ENCODE results near the gene ZNF687. TPM values are rescaled to one million over a fixed set of nuclear protein-coding genes. Genes with fewer than 3 reads are reported as not detected.

The ZNF687 gene
- total RNA-seq, 1 donor from 2014 or later, result 25.4 TPM

DNA sequence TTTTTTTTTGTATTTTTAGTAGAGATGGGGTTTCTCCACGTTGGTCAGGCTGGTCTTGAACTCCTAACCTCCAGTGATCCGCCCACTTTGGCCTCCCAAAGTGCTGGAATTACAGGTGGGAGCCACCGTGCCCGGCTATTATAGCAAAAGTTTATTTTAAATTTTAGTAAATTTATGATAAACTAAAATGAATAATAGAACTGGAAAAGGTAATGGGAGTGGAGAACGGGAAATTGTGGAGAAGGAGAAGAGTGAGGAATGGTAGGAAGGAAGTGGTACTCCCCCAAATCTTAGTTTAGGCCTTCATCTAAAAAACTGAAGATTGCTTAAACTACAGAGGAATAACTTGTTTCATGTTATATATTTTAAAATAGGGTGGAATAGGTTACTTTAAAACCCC lies 52.7 kb downstream of the ZNF687 start:
- no peak overlapping the region for H3K4me3 Mint-ChIP-seq
- intact Hi-C loops (cut with micrococcal nuclease), result no loop called here
- H3K4me1 Mint-ChIP-seq, result peaks cover under 1% of the 10 kb centered on the region
- peaks cover under 1% of the 10 kb centered on the region for H3K36me3 Mint-ChIP-seq (ENCODE audit: low read depth)
- no peak overlapping the region for H3K27ac Mint-ChIP-seq
- no peaks in the 10 kb centered on the region for H3K9me3 Mint-ChIP-seq
- no peaks in the 10 kb centered on the region for H3K27me3 Mint-ChIP-seq
- DNase-seq, result no peak

DNA sequence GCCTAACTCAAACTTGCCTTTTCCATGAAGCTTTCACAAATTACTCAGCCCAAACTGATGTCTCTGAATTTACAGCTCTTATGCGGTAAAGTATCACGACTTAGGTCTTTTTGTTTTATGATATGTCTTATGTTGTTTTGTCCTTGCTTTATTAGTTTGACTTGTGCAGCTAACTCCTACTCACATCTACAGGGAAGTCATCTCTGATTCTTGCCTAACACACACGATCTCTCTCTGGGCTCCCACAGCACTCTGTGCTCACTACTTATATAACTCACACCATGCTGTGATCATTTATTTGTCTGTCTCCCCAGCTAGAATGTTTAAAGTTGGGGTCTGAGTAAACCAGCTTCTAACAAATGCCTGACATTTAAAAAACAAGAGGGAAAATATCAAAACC lies 54.5 kb downstream of the ZNF687 start:
- no peak overlapping the region for H3K27ac Mint-ChIP-seq
- DNase-seq, result no peak
- H3K4me1 Mint-ChIP-seq, result peaks cover 8% of the 10 kb centered on the region
- no peaks in the 10 kb centered on the region for H3K27me3 Mint-ChIP-seq
- H3K36me3 Mint-ChIP-seq (ENCODE audit: low read depth), result peaks cover 5% of the 10 kb centered on the region
- no peak overlapping the region for H3K4me3 Mint-ChIP-seq
- H3K9me3 Mint-ChIP-seq, result no peaks in the 10 kb centered on the region
- intact Hi-C loops (cut with micrococcal nuclease), result no loop called here

DNA sequence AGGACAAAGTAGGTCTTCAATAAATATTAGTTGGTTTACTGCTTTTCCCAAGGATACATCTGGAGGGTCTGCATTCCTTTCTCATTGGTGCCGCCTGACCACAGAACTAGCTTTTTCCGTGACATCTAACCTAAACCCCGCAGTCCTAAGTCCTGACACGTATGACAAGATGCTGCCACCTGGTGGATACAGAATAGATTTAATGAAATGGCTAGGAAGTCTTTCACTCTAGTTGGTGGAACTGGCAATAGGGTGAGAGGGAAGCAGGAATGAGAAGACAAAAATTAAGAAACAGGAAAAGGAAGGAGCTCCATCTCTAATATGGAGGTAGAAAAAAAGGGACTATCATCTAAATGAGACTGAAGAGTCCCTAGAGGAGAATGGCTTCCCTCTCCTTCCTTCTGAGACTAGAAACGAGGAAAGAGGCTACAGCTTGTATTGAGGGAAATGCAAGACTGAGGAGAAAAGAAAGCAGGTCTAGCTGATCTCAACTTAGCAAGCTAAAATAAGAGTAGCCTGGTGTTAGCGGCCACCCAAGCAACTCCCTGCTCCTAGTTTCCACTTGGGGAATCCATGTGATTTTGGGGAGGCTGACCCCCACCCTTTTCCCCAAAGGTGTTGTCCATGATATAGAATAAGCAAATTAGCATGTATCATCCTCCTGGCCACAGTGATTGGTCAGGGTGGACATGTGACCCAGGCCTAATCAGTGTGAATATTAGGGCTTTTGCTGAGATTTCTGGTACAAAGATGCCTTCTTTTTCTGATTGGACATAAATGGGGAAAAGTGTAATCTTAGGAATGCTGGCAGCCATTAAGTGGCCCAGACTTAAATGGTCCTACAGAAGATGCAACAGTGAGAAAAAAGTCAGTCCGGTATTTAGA lies 59.0 kb downstream of the ZNF687 start:
- peak overlapping the region; percentile 73 for H3K27ac Mint-ChIP-seq
- DNase-seq, result peak; percentile 88
- no peaks in the 10 kb centered on the region for H3K27me3 Mint-ChIP-seq
- H3K4me1 Mint-ChIP-seq, result peaks cover 26% of the 10 kb centered on the region
- intact Hi-C loops (cut with micrococcal nuclease), result loop anchor here (1.0 kb wide), 1 partner anchor 41 kb away; no protein-coding TSS in a partner anchor
- peaks cover 37% of the 10 kb centered on the region for H3K36me3 Mint-ChIP-seq (ENCODE audit: low read depth)
- no peak overlapping the region for H3K4me3 Mint-ChIP-seq
- H3K9me3 Mint-ChIP-seq, result no peaks in the 10 kb centered on the region

Other genes starting within 250 kb of the ZNF687 start
- 0.85 and 1.8 TPM in 2 replicates for gene BNIPL, start 245.7 kb upstream of the ZNF687 start, total RNA-seq
- gene C1orf56, start 234.5 kb upstream of the ZNF687 start, total RNA-seq, result 1.0 and 1.2 TPM in 2 replicates
- 189 and 190 TPM in 2 replicates for gene CDC42SE1, start 222.7 kb upstream of the ZNF687 start, total RNA-seq
- gene MLLT11, start 221.9 kb upstream of the ZNF687 start, total RNA-seq, result 2.9 and 3.0 TPM in 2 replicates
- 19.4 and 20.3 TPM in 2 replicates for gene GABPB2, start 211.5 kb upstream of the ZNF687 start, total RNA-seq
- 2.3 and 2.5 TPM in 2 replicates for gene SEMA6C, start 135.7 kb upstream of the ZNF687 start, total RNA-seq
- 29.4 and 32.5 TPM in 2 replicates for gene TNFAIP8L2, start 125.7 kb upstream of the ZNF687 start, total RNA-seq
- gene LYSMD1, start 116.4 kb upstream of the ZNF687 start, total RNA-seq, result 4.7 and 5.2 TPM in 2 replicates
- gene SCNM1, start 116.2 kb upstream of the ZNF687 start, total RNA-seq, result 96.7 and 100 TPM in 2 replicates
- 1.3 and 1.8 TPM in 2 replicates for gene TMOD4, start 106.3 kb upstream of the ZNF687 start, total RNA-seq
- 86.7 and 92.3 TPM in 2 replicates for gene VPS72, start 92.1 kb upstream of the ZNF687 start, total RNA-seq
- 97.7 and 98.7 TPM in 2 replicates for gene PIP5K1A, start 83.7 kb upstream of the ZNF687 start, total RNA-seq
- gene PSMD4, start 27.6 kb upstream of the ZNF687 start, total RNA-seq, result 288 and 304 TPM in 2 replicates
- 57.1 and 59.2 TPM in 2 replicates for gene PI4KB, start 45.1 kb downstream of the ZNF687 start, total RNA-seq
- 69.2 and 73.1 TPM in 2 replicates for gene RFX5, start 65.0 kb downstream of the ZNF687 start, total RNA-seq
- gene SELENBP1, start 90.4 kb downstream of the ZNF687 start, total RNA-seq, result not detected in 2 replicates
- 452 and 456 TPM in 2 replicates for gene PSMB4, start 117.3 kb downstream of the ZNF687 start, total RNA-seq
- 82.6 and 86.5 TPM in 2 replicates for gene POGZ, start 177.2 kb downstream of the ZNF687 start, total RNA-seq
- 0.07 and 0.28 TPM in 2 replicates for gene CGN, start 229.1 kb downstream of the ZNF687 start, total RNA-seq

All from activated CD4-positive, alpha-beta T cell treated with anti-CD3 and anti-CD28 coated beads, Interleukin-2, amount 10 ng/mL, durations not matched to agents 24 days and 14 days (primary cell).